ENCODE results near the gene AGMO. TPM values are rescaled to one million over a fixed set of nuclear protein-coding genes. Genes with fewer than 3 reads are reported as not detected.

AGMO gene
- total and polyA plus RNA-seq, 10 of the 15 experiments (the other 5 are each of a cell fraction or from before 2014, with no cell fraction given), result 0.11 to 0.29 TPM; not detected in 8

GRCh38 chr7:15602236-15602635 is 40.4 kb upstream of the AGMO start:
- Histone ChIP-seq H3K27ac (ENCODE audit: control insufficient read depth, insufficient read depth) (no peak overlapping the region), H3K4me2 (ENCODE audit: control insufficient read depth, insufficient read depth) (no peak overlapping the region), H3K4me3 (no peak overlapping the region), H3K4me1 (ENCODE audit: control insufficient read depth, insufficient read depth, low read length) (no peaks in the 10 kb centered on the region), H3K9ac (ENCODE audit: control insufficient read depth, insufficient read depth, low read length) (no peak overlapping the region), H3K79me2 (ENCODE audit: control insufficient read depth, insufficient read depth, low read length) (no peaks in the 10 kb centered on the region), H3K36me3 (ENCODE audit: control insufficient read depth in 2 of 2, insufficient read depth in 2 of 2, low read length in 1 of 2) (no peaks in the 10 kb centered on the region), H2AFZ (ENCODE audit: control insufficient read depth, low read depth, low read length) (no peak overlapping the region), H3K27me3 (replicated peaks in 1 of 2; ENCODE audit: control insufficient read depth in 2 of 2, insufficient read depth in 2 of 2, low read length in 1 of 2) (no peaks in the 10 kb centered on the region), H4K20me1 (ENCODE audit: control insufficient read depth, insufficient read depth) (no peaks in the 10 kb centered on the region), H3K9me3 (replicated peaks; ENCODE audit: control insufficient read depth, insufficient read depth, low read length) (no peaks in the 10 kb centered on the region)
- intact Hi-C loops (cut with micrococcal nuclease; ENCODE audit: unreplicated experiment) (no loop called here), in situ Hi-C loops (cut with MboI) (no loop called here)
- BruUV-seq (replicated peaks), result no TSS peak
- POLR2A ChIA-PET, result interaction anchor here (1.2 kb wide), 1 partner anchor 10 kb away, joined by 3 read pairs; no protein-coding TSS in a partner anchor
- CTCF ChIA-PET, result interaction anchor here (1.5 kb wide), 1 partner anchor 9 kb away, joined by 5 read pairs; no protein-coding TSS in a partner anchor
- SMC1A ChIA-PET (ENCODE audit: uncharacterized antibody, unreplicated experiment), result interaction anchor here (1.5 to 3.4 kb wide), 3 partner anchors 9 to 18 kb away, joined by 5 to 14 read pairs (median 6); no protein-coding TSS in a partner anchor
- ATAC-seq (no peak), FAIRE-seq (no peak), DNase-seq (ENCODE audit: low read depth, low spot score) (no peak)
- WGBS (ENCODE audit: insufficient coverage, insufficient replicate concordance, low lambda C conversion rate, missing lambda C conversion rate), result 0% methylated on average over 1 of the region's 1 CpG
- RAD21 ChIA-PET (ENCODE audit: unreplicated experiment), result no interaction called here
- TF ChIP-seq ATF2 (IDR thresholded peaks at IDR 0.05; ENCODE audit: low read length), result no peak
- TF ChIP-seq SRF (IDR thresholded peaks at IDR 0.05; ENCODE audit: low read depth in 2 of 2, low read length in 2 of 2), result no peak
- TF ChIP-seq ZNF687 (IDR thresholded peaks at IDR 0.05), result no peak
- no peak for TF ChIP-seq HDGF (IDR thresholded peaks at IDR 0.05)
- no peak for TF ChIP-seq SIX5 (IDR thresholded peaks at IDR 0.05; ENCODE audit: low read depth, low read length, severe bottlenecking)
- no peak for TF ChIP-seq MAX (IDR thresholded peaks at IDR 0.05; ENCODE audit: low read depth, low read length)
- TF ChIP-seq FOXM1 (IDR thresholded peaks at IDR 0.05; ENCODE audit: low read depth, low read length), result no peak
- no peak for TF ChIP-seq RUNX3 (IDR thresholded peaks at IDR 0.05; ENCODE audit: low read length)
- TF ChIP-seq ASH2L (IDR thresholded peaks at IDR 0.05; ENCODE audit: borderline replicate concordance, low read depth), result no peak
- TF ChIP-seq LARP7 (IDR thresholded peaks at IDR 0.05), result no peak
- no peak for TF ChIP-seq ZNF622 (IDR thresholded peaks at IDR 0.05)
- no peak for TF ChIP-seq RB1 (IDR thresholded peaks at IDR 0.05; ENCODE audit: borderline replicate concordance)
- TF ChIP-seq TARDBP (IDR thresholded peaks at IDR 0.05; ENCODE audit: borderline replicate concordance), result no peak
- no peak for TF ChIP-seq CBX5 (IDR thresholded peaks at IDR 0.05; ENCODE audit: low read depth)
- TF ChIP-seq BHLHE40 (IDR thresholded peaks at IDR 0.05; ENCODE audit: borderline replicate concordance in 1 of 2, low read depth in 2 of 2, low read length in 1 of 2), result no peak
- no peak for TF ChIP-seq JUNB (IDR thresholded peaks at IDR 0.05)
- no peak for TF ChIP-seq WRNIP1 (IDR thresholded peaks at IDR 0.05; ENCODE audit: borderline replicate concordance, low read depth, low read length)
- TF ChIP-seq STAT3 (IDR thresholded peaks at IDR 0.05; ENCODE audit: low read depth, low read length), result no peak

All from GM12878 (cell line).